D721Med (cell line): ENCODE results near the gene MYL5.

Source experiments
- DNase-seq: peaks from one replicate; pipeline ENCODE4 v3.0.0; 2011; ENCODE audit warnings: low spot score; ENCODE audit not compliant: insufficient read length
- FAIRE-seq: peaks from 2 replicates; lab custom pipeline; 2011; peaks lifted over from hg19 to GRCh38; lab: Jason Lieb, UNC
- TF ChIP-seq, protein P1 (sequence below): IDR thresholded peaks from 2 replicates; pipeline ENCODE4 v1.5.1; 2012; ENCODE audit warnings: mild to moderate bottlenecking, control low read depth; ENCODE audit not compliant: insufficient read depth; ENCODE audit errors: missing control alignments

The MYL5 gene

DNA sequence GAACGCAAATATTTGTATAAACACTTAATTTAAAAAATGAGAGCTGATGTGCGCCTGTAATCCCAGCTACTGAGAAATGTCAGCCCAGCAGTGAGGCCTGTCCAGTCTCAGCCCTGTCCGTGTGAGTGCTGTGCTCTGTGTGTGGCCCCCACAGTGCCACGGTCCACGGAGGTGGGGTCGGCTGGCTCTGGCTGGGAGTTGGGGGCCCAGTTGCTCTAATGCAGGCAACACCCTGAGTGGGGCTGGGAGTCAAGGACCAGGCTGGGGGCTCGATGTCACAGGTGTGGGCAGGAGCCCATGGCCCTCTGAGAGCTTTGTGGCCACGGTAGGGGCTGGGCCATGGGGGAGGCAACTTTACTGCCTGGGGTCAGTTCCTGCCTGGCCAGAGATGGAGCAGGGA, 44.1 kb downstream of the MYL5 start:
- FAIRE-seq (no peak), DNase-seq (no peak)
- TF ChIP-seq, protein P1, sequence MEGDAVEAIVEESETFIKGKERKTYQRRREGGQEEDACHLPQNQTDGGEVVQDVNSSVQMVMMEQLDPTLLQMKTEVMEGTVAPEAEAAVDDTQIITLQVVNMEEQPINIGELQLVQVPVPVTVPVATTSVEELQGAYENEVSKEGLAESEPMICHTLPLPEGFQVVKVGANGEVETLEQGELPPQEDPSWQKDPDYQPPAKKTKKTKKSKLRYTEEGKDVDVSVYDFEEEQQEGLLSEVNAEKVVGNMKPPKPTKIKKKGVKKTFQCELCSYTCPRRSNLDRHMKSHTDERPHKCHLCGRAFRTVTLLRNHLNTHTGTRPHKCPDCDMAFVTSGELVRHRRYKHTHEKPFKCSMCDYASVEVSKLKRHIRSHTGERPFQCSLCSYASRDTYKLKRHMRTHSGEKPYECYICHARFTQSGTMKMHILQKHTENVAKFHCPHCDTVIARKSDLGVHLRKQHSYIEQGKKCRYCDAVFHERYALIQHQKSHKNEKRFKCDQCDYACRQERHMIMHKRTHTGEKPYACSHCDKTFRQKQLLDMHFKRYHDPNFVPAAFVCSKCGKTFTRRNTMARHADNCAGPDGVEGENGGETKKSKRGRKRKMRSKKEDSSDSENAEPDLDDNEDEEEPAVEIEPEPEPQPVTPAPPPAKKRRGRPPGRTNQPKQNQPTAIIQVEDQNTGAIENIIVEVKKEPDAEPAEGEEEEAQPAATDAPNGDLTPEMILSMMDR, result no peak

DNA sequence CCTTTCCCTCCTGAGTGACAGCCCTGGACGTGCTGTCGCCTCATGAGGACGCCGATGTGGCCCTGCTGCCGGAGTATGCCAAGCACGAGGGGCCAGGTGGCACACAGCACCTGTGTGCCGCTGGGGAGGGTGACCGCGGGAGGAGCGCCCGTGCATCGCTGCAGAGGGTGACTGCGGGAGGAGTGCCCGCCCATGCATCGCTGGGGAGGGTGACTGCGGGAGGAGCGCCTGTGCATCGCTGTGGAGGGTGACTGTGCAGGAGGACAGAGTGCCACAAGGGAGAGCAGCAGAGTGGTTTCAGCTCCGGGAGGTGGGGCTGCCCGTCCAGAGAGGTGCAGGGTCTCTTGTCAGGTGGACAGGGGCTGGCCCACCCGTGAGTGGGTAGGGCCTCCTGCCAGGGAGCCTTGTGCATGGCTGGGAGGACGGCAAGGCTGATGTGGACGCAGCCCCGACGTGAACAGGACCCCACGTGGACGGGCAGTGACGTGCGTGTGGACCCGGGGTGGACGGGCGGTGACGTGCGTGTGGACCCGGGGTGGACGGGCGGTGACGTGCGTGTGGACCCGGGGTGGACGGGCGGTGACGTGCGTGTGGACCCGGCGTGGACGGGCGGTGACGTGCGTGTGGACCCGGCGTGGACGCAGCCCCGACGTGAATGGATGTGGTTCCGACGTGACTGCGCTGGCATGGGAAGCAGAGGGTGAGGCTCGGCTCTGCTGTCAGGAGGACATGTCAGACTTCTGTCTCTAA, 45.9 kb downstream of the MYL5 start:
- TF ChIP-seq, protein P1, result no peak
- DNase-seq, result no peak
- no peak for FAIRE-seq

DNA sequence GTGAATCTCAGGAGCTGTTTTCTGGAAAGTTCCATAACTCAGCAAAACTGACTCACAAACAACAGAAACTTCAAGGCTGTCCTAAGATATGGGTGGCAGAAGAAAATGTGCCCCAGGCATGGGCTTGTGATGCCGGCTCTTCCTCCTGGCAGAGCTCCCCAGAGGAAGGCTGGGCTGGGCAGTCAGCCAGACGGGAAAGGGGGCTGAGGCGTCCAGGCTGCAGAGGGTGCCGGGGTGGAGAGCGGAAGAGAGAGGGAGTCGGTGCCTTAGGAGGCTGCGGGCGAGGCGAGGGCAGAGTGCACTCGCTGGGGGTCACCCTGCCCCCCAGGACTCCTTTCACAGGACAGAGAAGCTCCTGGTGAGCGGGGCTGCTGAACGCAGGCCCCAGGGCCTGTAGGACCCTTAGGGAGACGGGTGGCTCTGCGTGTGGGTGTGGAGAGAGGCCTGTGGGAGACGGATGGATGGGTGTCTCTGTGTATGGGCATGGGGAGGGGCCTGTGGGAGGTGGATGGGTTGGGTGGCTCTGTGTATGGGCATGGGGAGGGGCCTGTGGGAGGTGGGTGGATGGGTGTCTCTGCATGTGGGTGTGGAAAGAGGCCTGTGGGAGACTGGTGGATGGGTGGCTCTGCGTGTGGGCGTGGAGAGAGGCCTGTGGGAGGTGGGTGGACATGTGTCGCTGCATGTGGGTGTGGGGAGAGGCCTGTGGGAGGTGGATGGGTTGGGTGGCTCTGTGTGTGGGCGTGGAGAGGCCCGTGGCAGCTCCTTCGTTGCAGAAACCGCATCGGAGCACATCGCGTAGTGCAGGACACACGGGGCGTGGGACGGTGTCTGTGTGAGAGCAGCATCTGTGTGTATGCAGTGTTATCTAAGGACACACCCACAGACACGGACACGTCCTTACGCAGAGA, 47.2 kb downstream of the MYL5 start:
- DNase-seq (no peak), FAIRE-seq (no peak)
- TF ChIP-seq, protein P1, result no peak

DNA sequence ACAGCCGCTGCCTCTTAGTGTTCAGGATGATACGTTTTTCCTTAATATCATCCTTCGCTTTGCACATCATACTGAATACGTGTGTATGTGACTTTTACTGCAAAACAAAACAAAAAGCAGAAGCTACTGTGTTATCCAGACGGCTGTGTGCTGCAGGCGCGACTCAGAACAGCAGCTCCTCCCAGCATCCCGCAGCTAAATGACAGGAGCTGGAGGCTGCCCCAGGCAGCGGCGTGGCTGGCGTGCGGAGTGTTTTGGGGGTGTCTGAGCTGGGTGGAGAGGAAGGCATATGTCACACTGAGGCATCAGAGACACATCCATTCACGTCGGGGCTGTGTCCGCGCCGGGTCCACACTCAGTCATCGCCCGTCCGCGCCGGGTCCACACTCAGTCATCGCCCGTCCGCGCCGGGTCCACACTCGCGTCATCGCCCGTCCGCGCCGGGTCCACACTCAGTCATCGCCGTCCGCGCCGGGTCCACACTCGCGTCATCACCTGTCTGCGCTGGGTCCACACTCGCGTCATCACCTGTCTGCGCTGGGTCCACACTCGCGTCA, 47.9 kb downstream of the MYL5 start:
- DNase-seq, result no peak
- TF ChIP-seq, protein P1, result no peak
- no peak for FAIRE-seq

DNA sequence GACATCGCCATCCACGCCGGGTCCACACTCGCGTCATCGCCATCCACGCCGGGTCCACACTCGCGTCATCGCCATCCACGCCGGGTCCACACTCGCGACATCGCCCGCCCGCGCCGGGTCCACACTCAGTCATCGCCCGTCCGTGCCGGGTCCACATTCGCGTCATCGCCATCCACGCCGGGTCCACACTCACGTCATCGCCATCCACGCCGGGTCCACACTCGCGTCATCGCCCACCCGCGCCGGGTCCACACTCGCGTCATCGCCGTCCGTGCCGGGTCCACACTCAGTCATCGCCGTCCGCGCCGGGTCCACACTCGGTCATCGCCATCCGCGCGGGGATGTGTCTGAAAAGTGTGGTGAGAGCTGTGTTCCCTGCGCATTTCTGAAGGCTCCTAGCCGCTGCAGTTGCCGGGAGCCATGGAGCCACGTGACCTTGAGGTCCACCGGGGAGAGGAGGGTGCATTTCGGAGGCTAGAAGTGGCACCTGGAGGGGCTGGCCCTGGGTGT, 48.6 kb downstream of the MYL5 start:
- FAIRE-seq, result no peak
- DNase-seq, result no peak
- TF ChIP-seq, protein P1, result no peak

DNA sequence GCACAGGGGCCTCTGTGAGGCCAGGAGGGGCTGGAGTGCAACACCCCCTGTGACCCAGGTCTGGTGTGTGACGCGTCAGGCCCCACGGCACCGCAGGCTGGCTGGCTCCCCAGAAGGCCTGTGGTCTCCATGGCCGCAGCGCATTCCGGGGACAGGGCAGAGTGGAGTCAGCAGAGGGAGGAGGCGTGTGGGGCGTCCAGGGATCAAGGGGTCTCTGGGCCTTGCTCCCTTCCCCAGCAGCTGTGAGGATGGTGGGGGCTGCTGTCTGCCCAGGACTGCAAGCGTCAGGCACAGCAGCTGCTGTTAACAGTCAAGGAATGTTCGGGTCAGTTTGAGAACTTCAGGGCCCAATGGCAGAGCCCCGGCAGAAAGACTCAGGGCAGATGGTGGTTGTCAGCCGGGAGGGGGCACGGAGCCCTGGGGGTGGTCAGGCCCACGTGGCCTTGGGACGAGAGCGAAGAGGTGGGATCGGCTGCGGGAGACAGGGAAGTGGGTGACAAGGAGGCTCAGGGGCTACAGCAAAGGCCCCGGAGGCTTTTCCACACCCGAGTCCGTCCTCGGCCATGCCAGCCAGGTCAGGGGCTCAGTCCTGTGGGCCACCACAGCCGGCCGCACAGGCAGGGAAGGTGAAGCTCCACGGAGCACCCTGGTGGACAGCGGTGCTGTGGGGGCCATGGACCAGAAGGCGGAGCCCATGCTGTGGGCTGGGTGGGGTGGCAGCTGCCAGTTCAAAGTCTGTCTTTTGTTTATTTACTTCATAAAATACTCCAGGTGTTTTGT, 49.6 kb downstream of the MYL5 start:
- TF ChIP-seq, protein P1, result no peak
- no peak for FAIRE-seq
- DNase-seq, result no peak
